Neural progenitor cell (in vitro differentiated cells): ENCODE data around the gene GMDS. TPM values are rescaled to one million over a fixed set of nuclear protein-coding genes. Genes with fewer than 3 reads are reported as not detected.

Experiments used
- DNase-seq: peaks from one replicate; pipeline ENCODE4 v3.0.0-alpha.2; 2016; ENCODE audit warnings: low spot score
- H2AFZ ChIP-seq: fragments of 200-600 bp; sonication (generic); replicated peaks from 2 replicates; pipeline ENCODE4 v1.6.1; 2016; ENCODE audit warnings: antibody characterized with exemption
- H3F3A ChIP-seq: fragments of 200-600 bp; sonication (generic); 2 replicates; pipeline ENCODE4 v1.6.1; 2016; ENCODE audit warnings: antibody characterized with exemption, low read depth
- H3K27ac ChIP-seq: fragments of 200-600 bp; sonication (generic); 2 replicates; pipeline ENCODE4 v1.5.1; 2016; ENCODE audit warnings: mild to moderate bottlenecking
- H3K27me3 ChIP-seq: fragments of 200-600 bp; sonication (generic); 2 replicates; pipeline ENCODE4 v1.6.1; 2016; ENCODE audit warnings: mild to moderate bottlenecking, moderate library complexity
- H3K36me3 ChIP-seq: fragments of 200-600 bp; sonication (generic); 2 replicates; pipeline ENCODE4 v1.5.1; 2016
- H3K4me1 ChIP-seq: fragments of 200-600 bp; sonication (generic); 2 replicates; pipeline ENCODE4 v1.6.1; 2016; ENCODE audit warnings: mixed run types
- H3K4me2 ChIP-seq: fragments of 200-600 bp; sonication (generic); 2 replicates; pipeline ENCODE4 v1.6.1; 2016
- H3K4me3 ChIP-seq: fragments of 200-600 bp; sonication (generic); 2 replicates; pipeline ENCODE4 v1.5.1; 2016
- H3K79me2 ChIP-seq: fragments of 200-600 bp; sonication (generic); 2 replicates; pipeline ENCODE4 v1.6.1; 2016; ENCODE audit warnings: low read depth
- H3K9ac ChIP-seq: fragments of 200-600 bp; sonication (generic); 2 replicates; pipeline ENCODE4 v1.6.1; 2016
- H3K9me3 ChIP-seq: fragments of 200-600 bp; sonication (generic); 2 replicates; pipeline ENCODE4 v1.5.1; 2016; ENCODE audit warnings: low read depth
- H4K20me1 ChIP-seq: fragments of 200-600 bp; sonication (generic); 2 replicates; pipeline ENCODE4 v1.6.1; 2016; ENCODE audit warnings: low read depth
- H3K27ac Mint-ChIP-seq: 3 replicates; pipeline ENCODE4 v1.8.0; 2021; ENCODE audit warnings: mixed read lengths
- H3K27me3 Mint-ChIP-seq: 2 replicates; pipeline ENCODE4 v1.8.0; 2022; ENCODE audit warnings: low read depth, mild to moderate bottlenecking, inconsistent platforms, moderate library complexity, mixed read lengths; ENCODE audit not compliant: insufficient read depth
- H3K36me3 Mint-ChIP-seq: 3 replicates; pipeline ENCODE4 v1.8.0; 2021; ENCODE audit warnings: mixed read lengths
- H3K4me1 Mint-ChIP-seq: 3 replicates; pipeline ENCODE4 v1.8.0; 2021; ENCODE audit warnings: mixed read lengths
- H3K4me3 Mint-ChIP-seq: 3 replicates; pipeline ENCODE4 v1.8.0; 2021; ENCODE audit warnings: mild to moderate bottlenecking, moderate library complexity, mixed read lengths
- H3K9me3 Mint-ChIP-seq: 3 replicates; pipeline ENCODE4 v1.8.0; 2020; ENCODE audit warnings: mixed read lengths
- CTCF ChIP-seq: fragments of 200-600 bp; sonication (generic); IDR thresholded peaks from 2 replicates; pipeline ENCODE4 v1.5.1; 2017; ENCODE audit warnings: antibody characterized with exemption, mild to moderate bottlenecking
- EZH2 ChIP-seq: fragments of 200-600 bp; sonication (generic); IDR thresholded peaks from 2 replicates; pipeline ENCODE4 v1.6.1; 2017; ENCODE audit warnings: antibody characterized with exemption, mild to moderate bottlenecking, moderate library complexity
- EZH2phosphoT487 ChIP-seq: fragments of 200-600 bp; sonication (generic); IDR thresholded peaks from 2 replicates; pipeline ENCODE4 v1.6.1; 2017; ENCODE audit warnings: antibody characterized with exemption
- total RNA-seq: library from RNA; depleted of rRNA; stranded (reverse); fragments of >200 nt; gene quantifications from 2 replicates; pipeline ENCODE4 v1.2.3, GENCODE V29; 2015; ENCODE audit warnings: low replicate concordance

GMDS gene
- total RNA-seq, 1 donor from 2014 or later: 22.6 TPM

GRCh38 chr6:1633366-1634021 lies 611.9 kb downstream of the GMDS start:
- DNase-seq: no peak
- Mint-ChIP-seq H3K27me3 (peaks cover 8% of the 10 kb centered on the region), H3K9me3 (no peaks in the 10 kb centered on the region), H3K36me3 (no peaks in the 10 kb centered on the region), H3K27ac (peak overlapping the region; percentile 60), H3K4me1 (peaks cover 20% of the 10 kb centered on the region), H3K4me3 (no peak overlapping the region)
- no peaks in the 10 kb centered on the region for H3F3A ChIP-seq
- H3K4me2 ChIP-seq: no peak overlapping the region
- H4K20me1 ChIP-seq: no peaks in the 10 kb centered on the region
- peaks cover 34% of the 10 kb centered on the region for H3K27me3 ChIP-seq
- no peak overlapping the region for H2AFZ ChIP-seq
- H3K9ac ChIP-seq: no peak overlapping the region
- no peak overlapping the region for H3K27ac ChIP-seq
- H3K79me2 ChIP-seq: no peaks in the 10 kb centered on the region
- no peak overlapping the region for H3K4me3 ChIP-seq
- no peaks in the 10 kb centered on the region for H3K9me3 ChIP-seq
- H3K36me3 ChIP-seq: no peaks in the 10 kb centered on the region
- H3K4me1 ChIP-seq: peaks cover 6% of the 10 kb centered on the region
- TF ChIP-seq EZH2: no peak
- TF ChIP-seq EZH2phosphoT487: no peak
- no peak for TF ChIP-seq CTCF

GRCh38 chr6:1631251-1631650 lies 614.2 kb downstream of the GMDS start:
- Histone ChIP-seq H3K9ac (no peak overlapping the region), H3K4me1 (peaks cover 11% of the 10 kb centered on the region), H4K20me1 (peaks cover 22% of the 10 kb centered on the region), H2AFZ (no peak overlapping the region), H3K27me3 (peaks cover 57% of the 10 kb centered on the region), H3K4me2 (no peak overlapping the region), H3F3A (peaks cover 4% of the 10 kb centered on the region), H3K79me2 (no peaks in the 10 kb centered on the region), H3K9me3 (no peaks in the 10 kb centered on the region), H3K27ac (no peak overlapping the region), H3K4me3 (no peak overlapping the region), H3K36me3 (no peaks in the 10 kb centered on the region)
- TF ChIP-seq EZH2 (no peak), EZH2phosphoT487 (no peak), CTCF (no peak)
- DNase-seq: no peak
- Mint-ChIP-seq H3K27me3 (peaks cover 25% of the 10 kb centered on the region), H3K4me3 (no peak overlapping the region), H3K9me3 (no peaks in the 10 kb centered on the region), H3K27ac (no peak overlapping the region), H3K36me3 (no peaks in the 10 kb centered on the region), H3K4me1 (peaks cover 27% of the 10 kb centered on the region)

- Histone ChIP-seq H3F3A (peaks cover 5% of the 10 kb centered on the region), H3K27me3 (peaks cover 61% of the 10 kb centered on the region), H3K4me1 (peaks cover 11% of the 10 kb centered on the region), H3K27ac (no peak overlapping the region), H3K4me3 (no peak overlapping the region), H3K9ac (no peak overlapping the region), H2AFZ (no peak overlapping the region), H3K4me2 (no peak overlapping the region), H4K20me1 (peaks cover 26% of the 10 kb centered on the region), H3K9me3 (no peaks in the 10 kb centered on the region), H3K36me3 (no peaks in the 10 kb centered on the region), H3K79me2 (no peaks in the 10 kb centered on the region)
- Mint-ChIP-seq H3K27ac (no peak overlapping the region), H3K27me3 (peaks cover 29% of the 10 kb centered on the region), H3K4me3 (no peak overlapping the region), H3K9me3 (no peaks in the 10 kb centered on the region), H3K36me3 (no peaks in the 10 kb centered on the region), H3K4me1 (peaks cover 25% of the 10 kb centered on the region)
- DNase-seq: no peak
- no peak for TF ChIP-seq CTCF
- TF ChIP-seq EZH2phosphoT487: no peak
- no peak for TF ChIP-seq EZH2
Measured at GRCh38 chr6:1630771-1631217, 614.6 kb downstream of the GMDS start.
